Prostate gland (tissue), 2 donors: ENCODE data around the gene SHISAL1.

Experiments used
- CTCF ChIP-seq, 4 experiments: fragments of 200-600 bp in 2 of 4; fragments of 450-650 bp in 2 of 4; sonication (generic) in 2 of 4; IDR thresholded peaks; 1 replicate in 3 of 4; 2 replicates in 1 of 4; pipeline ENCODE4 v1.5.1; 2016 to 2019; ENCODE audit warnings: antibody characterized with exemption in 4 of 4, mild to moderate bottlenecking in 2 of 4, moderate library complexity in 2 of 4
- POLR2A ChIP-seq: fragments of 450-650 bp; IDR thresholded peaks from one replicate; pipeline ENCODE4 v1.6.1; 2016; ENCODE audit warnings: antibody characterized with exemption, mild to moderate bottlenecking

GRCh38 chr22:44281768-44282637 is 30.7 kb downstream of the SHISAL1 start:
- no peak for TF ChIP-seq CTCF (IDR thresholded peaks at IDR 0.05)
- no peak for TF ChIP-seq POLR2A
